IPS DF 6.9 (cell line): Measurements from ENCODE around the gene INTS1.

Source experiments
- DNase-seq: peaks from one replicate; pipeline ENCODE4 v3.0.0-alpha.2; 2013; ENCODE audit warnings: low read depth, low spot score
- H3K27ac ChIP-seq: one replicate; pipeline ENCODE4 v1.5.1; 2013; ENCODE audit warnings: low read length, control low read depth
- H3K27me3 ChIP-seq: 2 replicates; pipeline ENCODE4 v1.6.1; 2013; ENCODE audit warnings: mild to moderate bottlenecking, low read length; ENCODE audit not compliant: control insufficient read depth, insufficient read depth
- H3K36me3 ChIP-seq: 2 replicates; pipeline ENCODE4 v1.6.1; 2013; ENCODE audit warnings: low read length; ENCODE audit not compliant: control insufficient read depth, insufficient read depth
- H3K4me1 ChIP-seq: 2 replicates; pipeline ENCODE4 v1.6.1; 2013; ENCODE audit warnings: low read length; ENCODE audit not compliant: control insufficient read depth, insufficient read depth
- H3K4me3 ChIP-seq: 2 replicates; pipeline ENCODE4 v1.5.1; 2013; ENCODE audit warnings: mild to moderate bottlenecking, low read length
- H3K9me3 ChIP-seq: 2 replicates; pipeline ENCODE4 v1.6.1; 2013; ENCODE audit warnings: low read length, inconsistent platforms; ENCODE audit not compliant: control insufficient read depth, insufficient read depth
- WGBS: extraction: QIAGEN DNeasy Blood & Tissue Kit; methylation state at CpG from one replicate; pipeline ENCODE4 v1.1.7; 2013; ENCODE audit warnings: mixed read lengths, missing lambda C conversion rate; ENCODE audit not compliant: insufficient read length, insufficient coverage; 5-methylcytosine and 5-hydroxymethylcytosine counted together

The INTS1 gene

GRCh38 chr7:1460821-1461645 is 43.2 kb downstream of the INTS1 start:
- H3K9me3 ChIP-seq = no peaks in the 10 kb centered on the region
- H3K27me3 ChIP-seq = no peaks in the 10 kb centered on the region
- H3K27ac ChIP-seq = no peak overlapping the region
- WGBS = no CpG with 5 or more reads among the region's 30 CpGs
- no peak for DNase-seq
- no peaks in the 10 kb centered on the region for H3K36me3 ChIP-seq
- H3K4me1 ChIP-seq = peaks cover 12% of the 10 kb centered on the region
- no peak overlapping the region for H3K4me3 ChIP-seq

GRCh38 chr7:1459920-1460820 is 44.0 kb downstream of the INTS1 start:
- no CpG with 5 or more reads among the region's 30 CpGs for WGBS
- no peak for DNase-seq
- peaks cover 12% of the 10 kb centered on the region for H3K4me1 ChIP-seq
- no peaks in the 10 kb centered on the region for H3K27me3 ChIP-seq
- no peak overlapping the region for H3K27ac ChIP-seq
- no peaks in the 10 kb centered on the region for H3K36me3 ChIP-seq
- H3K9me3 ChIP-seq = no peaks in the 10 kb centered on the region
- H3K4me3 ChIP-seq = peak overlapping the region; percentile 4; the same call in 1 of the 2 replicates

- Histone ChIP-seq H3K27me3 (no peaks in the 10 kb centered on the region), H3K4me3 (peak overlapping the region; percentile 62; the same call in 1 of the 2 replicates), H3K9me3 (no peaks in the 10 kb centered on the region), H3K27ac (no peak overlapping the region), H3K4me1 (peaks cover 14% of the 10 kb centered on the region), H3K36me3 (no peaks in the 10 kb centered on the region)
- no CpG with 5 or more reads among the region's 35 CpGs for WGBS
- DNase-seq = peak; percentile 82
Measured at GRCh38 chr7:1459512-1459892, 44.7 kb downstream of the INTS1 start.

- H3K4me3 ChIP-seq = peak within 1 kb of the TSS; percentile 62; the same call in 1 of the 2 replicates
- H3K27ac ChIP-seq = no peak within 1 kb of the TSS
- no CpG with 5 or more reads among the region's 69 CpGs for WGBS
- no peaks in the 10 kb centered on the region for H3K36me3 ChIP-seq
- peaks cover 15% of the 10 kb centered on the region for H3K4me1 ChIP-seq
- H3K27me3 ChIP-seq = no peaks in the 10 kb centered on the region
- no peak for DNase-seq
- H3K9me3 ChIP-seq = no peaks in the 10 kb centered on the region
Measured at GRCh38 chr7:1458683-1459511, 45.3 kb downstream of the INTS1 start, which contains the start of gene MICALL2. Gene MICALL2 (minus strand): TSS chr7:1459470. CDS start chr7:1459326, 144 bp downstream.

- no peaks in the 10 kb centered on the region for H3K9me3 ChIP-seq
- DNase-seq = no peak
- H3K36me3 ChIP-seq = no peaks in the 10 kb centered on the region
- no CpG with 5 or more reads among the region's 23 CpGs for WGBS
- H3K27ac ChIP-seq = no peak overlapping the region
- peaks cover 15% of the 10 kb centered on the region for H3K4me1 ChIP-seq
- H3K4me3 ChIP-seq = no peak overlapping the region; the same call in 1 of the 2 replicates
- H3K27me3 ChIP-seq = no peaks in the 10 kb centered on the region
Measured at GRCh38 chr7:1457949-1458682, 46.1 kb downstream of the INTS1 start.

GRCh38 chr7:1457059-1457948 is 46.9 kb downstream of the INTS1 start:
- H3K4me3 ChIP-seq = no peak overlapping the region
- no CpG with 5 or more reads among the region's 18 CpGs for WGBS

GRCh38 chr7:1455955-1456354 is 48.2 kb downstream of the INTS1 start:
- WGBS = no CpG with 5 or more reads among the region's 13 CpGs
- no peaks in the 10 kb centered on the region for H3K36me3 ChIP-seq
- DNase-seq = no peak

More at GRCh38 chr7:1457059-1457948, 46.9 kb downstream of the INTS1 start:
- Histone ChIP-seq H3K27ac (no peak overlapping the region), H3K4me1 (peaks cover 15% of the 10 kb centered on the region), H3K27me3 (no peaks in the 10 kb centered on the region), H3K9me3 (no peaks in the 10 kb centered on the region), H3K36me3 (no peaks in the 10 kb centered on the region)
- no peak for DNase-seq

GRCh38 chr7:1455241-1455939 is 48.8 kb downstream of the INTS1 start:
- H3K4me1 ChIP-seq = peaks cover 10% of the 10 kb centered on the region
- no peak overlapping the region for H3K4me3 ChIP-seq
- WGBS = no CpG with 5 or more reads among the region's 26 CpGs
- no peaks in the 10 kb centered on the region for H3K27me3 ChIP-seq
- H3K36me3 ChIP-seq = no peaks in the 10 kb centered on the region
- no peak overlapping the region for H3K27ac ChIP-seq
- DNase-seq = no peak
- H3K9me3 ChIP-seq = no peaks in the 10 kb centered on the region

More at GRCh38 chr7:1455955-1456354, 48.2 kb downstream of the INTS1 start:
- Histone ChIP-seq H3K4me1 (peaks cover 10% of the 10 kb centered on the region), H3K27ac (no peak overlapping the region), H3K4me3 (no peak overlapping the region), H3K27me3 (no peaks in the 10 kb centered on the region), H3K9me3 (no peaks in the 10 kb centered on the region)
